Measurements from ENCODE around the gene FFAR3.

DNA sequence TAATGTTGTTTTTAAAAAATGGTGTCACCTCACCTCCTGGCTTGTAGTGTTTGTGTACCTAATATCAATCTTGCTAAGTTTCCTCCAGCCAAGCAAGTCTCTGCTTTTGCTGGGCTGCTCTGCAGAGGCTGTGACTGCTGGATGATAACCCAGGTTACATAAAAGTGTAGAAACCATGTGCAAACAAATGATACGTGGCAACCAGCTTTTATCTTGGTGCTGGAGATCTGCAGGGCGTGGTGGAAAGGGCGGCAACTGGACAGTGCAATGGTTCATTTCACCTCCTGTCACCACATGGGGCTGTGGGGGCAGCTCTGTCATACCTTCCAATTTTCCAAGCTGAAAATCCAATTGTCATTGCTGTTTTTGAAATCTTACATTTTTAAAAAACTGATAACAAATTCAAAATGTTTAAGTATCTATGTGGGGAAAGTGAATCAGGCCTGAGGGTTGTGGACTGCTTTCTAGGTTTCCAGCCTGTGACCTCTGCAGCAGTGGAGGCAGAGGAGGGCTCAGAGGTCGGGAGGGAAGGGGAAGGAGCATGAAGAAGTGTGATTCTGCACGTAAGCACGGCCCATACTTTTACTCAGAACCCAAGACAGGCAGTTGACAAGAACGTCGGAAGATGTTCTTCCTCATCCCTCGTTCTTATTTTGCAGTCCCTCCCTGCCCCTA lies 22.3 kb downstream of the FFAR3 start:
- TF ChIP-seq, protein P1, sequence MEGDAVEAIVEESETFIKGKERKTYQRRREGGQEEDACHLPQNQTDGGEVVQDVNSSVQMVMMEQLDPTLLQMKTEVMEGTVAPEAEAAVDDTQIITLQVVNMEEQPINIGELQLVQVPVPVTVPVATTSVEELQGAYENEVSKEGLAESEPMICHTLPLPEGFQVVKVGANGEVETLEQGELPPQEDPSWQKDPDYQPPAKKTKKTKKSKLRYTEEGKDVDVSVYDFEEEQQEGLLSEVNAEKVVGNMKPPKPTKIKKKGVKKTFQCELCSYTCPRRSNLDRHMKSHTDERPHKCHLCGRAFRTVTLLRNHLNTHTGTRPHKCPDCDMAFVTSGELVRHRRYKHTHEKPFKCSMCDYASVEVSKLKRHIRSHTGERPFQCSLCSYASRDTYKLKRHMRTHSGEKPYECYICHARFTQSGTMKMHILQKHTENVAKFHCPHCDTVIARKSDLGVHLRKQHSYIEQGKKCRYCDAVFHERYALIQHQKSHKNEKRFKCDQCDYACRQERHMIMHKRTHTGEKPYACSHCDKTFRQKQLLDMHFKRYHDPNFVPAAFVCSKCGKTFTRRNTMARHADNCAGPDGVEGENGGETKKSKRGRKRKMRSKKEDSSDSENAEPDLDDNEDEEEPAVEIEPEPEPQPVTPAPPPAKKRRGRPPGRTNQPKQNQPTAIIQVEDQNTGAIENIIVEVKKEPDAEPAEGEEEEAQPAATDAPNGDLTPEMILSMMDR (conservative IDR thresholded peaks at IDR 0.05; ENCODE audit: low read depth, low read length): no peak
- TF ChIP-seq EZH2 (IDR thresholded peaks at IDR 0.05; ENCODE audit: low read length, unreplicated experiment) (no peak), EZH2phosphoT487 (IDR thresholded peaks at IDR 0.05; ENCODE audit: borderline replicate concordance, low read length) (no peak)
